Endothelial cell of umbilical vein (primary cell): Measurements from ENCODE around the gene ZNF697. TPM values are rescaled to one million over a fixed set of nuclear protein-coding genes. Genes with fewer than 3 reads are reported as not detected.

ENCODE experiments used
- BruUV-seq: library from RNA; stranded (reverse); fragments of 400-500 nt; replicated peaks from 2 replicates; lab custom pipeline; 2021; lab: Mats Ljungman, UMichigan
- CTCF ChIA-PET: fragments of 300-600, 350-600 bp; sonication (Branson Sonifier 250); formaldehyde crosslinking; loops from one replicate; lab custom pipeline; 2021; ENCODE audit warnings: antibody characterized with exemption, inconsistent platforms; lab: Charles Lee
- POLR2A ChIA-PET: fragments of 300-600, 350-600 bp; sonication (Branson Sonifier 250); formaldehyde crosslinking; loops from one replicate; lab custom pipeline; 2021; ENCODE audit warnings: antibody characterized with exemption, inconsistent platforms; lab: Charles Lee
- DNase-seq: peaks from one replicate; pipeline ENCODE4 v3.0.0-alpha.2; 2011; ENCODE audit warnings: low read depth, low spot score
- FAIRE-seq: peaks from 2 replicates; lab custom pipeline; 2011; peaks lifted over from hg19 to GRCh38; lab: Jason Lieb, UNC
- H2AFZ ChIP-seq: 2 replicates; pipeline ENCODE4 v1.6.0; 2012; ENCODE audit warnings: low read depth, low read length, control low read depth, inconsistent platforms
- H3K27ac ChIP-seq: 2 replicates; pipeline ENCODE4 v1.5.1; 2011; ENCODE audit warnings: low read depth, mild to moderate bottlenecking, control low read depth, low read length, moderate library complexity; ENCODE audit not compliant: insufficient read depth
- H3K27me3 ChIP-seq, 2 experiments: 2 replicates each; pipeline versions ENCODE4 v1.6.0 to v1.6.1; 2011; ENCODE audit warnings: low read length in 2 of 2, mixed read lengths in 1 of 2; ENCODE audit not compliant: control insufficient read depth in 2 of 2, insufficient read depth in 2 of 2
- H3K36me3 ChIP-seq, 2 experiments: 2 replicates in 1 of 2; 3 replicates in 1 of 2; pipeline ENCODE4 v1.5.1; 2011; ENCODE audit warnings: low read length in 2 of 2, mild to moderate bottlenecking in 1 of 2, moderate library complexity in 1 of 2; ENCODE audit not compliant: control insufficient read depth in 2 of 2, insufficient read depth in 2 of 2; ENCODE audit errors: extremely low read depth in 1 of 2
- H3K4me1 ChIP-seq: 3 replicates; pipeline ENCODE4 v1.5.1; 2011; ENCODE audit warnings: mild to moderate bottlenecking, low read length; ENCODE audit not compliant: control insufficient read depth, insufficient read depth; ENCODE audit errors: extremely low read depth
- H3K4me2 ChIP-seq: 2 replicates; pipeline ENCODE4 v1.6.1; 2011; ENCODE audit warnings: low read length, control low read depth, mixed read lengths; ENCODE audit not compliant: insufficient read depth
- H3K4me3 ChIP-seq, 3 experiments: fragments of 200-600 bp in 1 of 3; sonication (generic), shearing (Covaris generic) in 1 of 3; replicated peaks in 1 of 3; 2 replicates each; pipeline ENCODE4 v1.5.1; 2011 to 2016; ENCODE audit warnings: control low read depth in 3 of 3, low read length in 3 of 3, mild to moderate bottlenecking in 2 of 3, inconsistent platforms in 1 of 3, low read depth in 1 of 3, moderate library complexity in 1 of 3; ENCODE audit not compliant: insufficient read depth in 1 of 3
- H3K79me2 ChIP-seq: 2 replicates; pipeline ENCODE4 v1.6.0; 2012; ENCODE audit warnings: low read length, inconsistent platforms; ENCODE audit not compliant: control insufficient read depth, insufficient read depth
- H3K9ac ChIP-seq: replicated peaks from 2 replicates; pipeline ENCODE3; 2011; ENCODE audit warnings: low read length, control low read depth; ENCODE audit not compliant: insufficient read depth; ENCODE audit errors: extremely low read depth
- H3K9me1 ChIP-seq: replicated peaks from 3 replicates; pipeline ENCODE4 v1.6.0; 2011; ENCODE audit warnings: mild to moderate bottlenecking, low read length; ENCODE audit not compliant: control insufficient read depth, insufficient read depth; ENCODE audit errors: extremely low read depth
- H3K9me3 ChIP-seq: replicated peaks from 2 replicates; pipeline ENCODE4 v1.5.1; 2012; ENCODE audit warnings: low read length, inconsistent platforms; ENCODE audit not compliant: control insufficient read depth, insufficient read depth
- H4K20me1 ChIP-seq: replicated peaks from 2 replicates; pipeline ENCODE3; 2011; ENCODE audit warnings: mild to moderate bottlenecking, low read length; ENCODE audit not compliant: control insufficient read depth, insufficient read depth; ENCODE audit errors: extremely low read depth
- EZH2 ChIP-seq: IDR thresholded peaks from 2 replicates; pipeline ENCODE4 v1.6.1; 2012; ENCODE audit warnings: borderline replicate concordance, low read depth, mild to moderate bottlenecking, moderate library complexity, low read length, inconsistent platforms; ENCODE audit not compliant: severe bottlenecking
- FOS ChIP-seq: IDR thresholded peaks from 2 replicates; pipeline ENCODE4 v1.6.1; 2011; ENCODE audit warnings: mild to moderate bottlenecking, low read length, moderate library complexity, borderline replicate concordance; ENCODE audit not compliant: insufficient read depth
- GATA2 ChIP-seq: IDR thresholded peaks from 2 replicates; pipeline ENCODE4 v1.7.0; 2011; ENCODE audit warnings: low read depth, mild to moderate bottlenecking, moderate library complexity, mixed read lengths, low read length; ENCODE audit not compliant: insufficient read length, insufficient read depth
- JUN ChIP-seq: IDR thresholded peaks from 2 replicates; pipeline ENCODE4 v1.6.1; 2011; ENCODE audit warnings: borderline replicate concordance, low read depth; ENCODE audit not compliant: insufficient read length, insufficient read depth
- MAX ChIP-seq: IDR thresholded peaks from 2 replicates; pipeline ENCODE4 v1.6.1; 2011; ENCODE audit not compliant: insufficient read depth, insufficient read length
- MYC ChIP-seq: IDR thresholded peaks from one replicate; pipeline ENCODE4 v1.6.1; 2011; ENCODE audit warnings: mild to moderate bottlenecking, low read depth, low read length
- POLR2A ChIP-seq: IDR thresholded peaks from 2 replicates; pipeline ENCODE4 v1.6.1; 2012; ENCODE audit warnings: low read depth, mild to moderate bottlenecking, control low read depth, low read length
- POLR2AphosphoS5 ChIP-seq: IDR thresholded peaks from 2 replicates; pipeline ENCODE4 v1.6.1; 2012; ENCODE audit warnings: low read depth, mild to moderate bottlenecking, control low read depth, low read length, moderate library complexity; ENCODE audit not compliant: insufficient read depth
- dilution Hi-C: fragments of 300-500 bp; cut with MboI; formaldehyde crosslinking; loops from one replicate; pipeline ENCODE4 v1.15.0; 2019; ENCODE audit warnings: low sequenced_read_pairs; ENCODE audit not compliant: extremely low pct_ligation_motif_present
- intact Hi-C: fragments of 100-400 bp; cut with micrococcal nuclease; formaldehyde crosslinking; loops from one replicate; pipeline ENCODE4 v1.10.0; 2022
- polyA plus RNA-seq, 4 experiments: library from polyadenylated mRNA; depleted of rRNA in 3 of 4; stranded (reverse) in 3 of 4; unstranded in 1 of 4; fragments of >200 nt; gene quantifications; 2 replicates each; pipeline versions ENCODE4 v1.2.1 to v1.2.3, GENCODE V29; 2011 to 2012; ENCODE audit warnings: missing spikeins in 1 of 4
- total RNA-seq: library from RNA; stranded (reverse); gene quantifications from 2 replicates; pipeline ENCODE4 v1.2.3, GENCODE V29; 2021
- TF ChIP-seq, protein P1 (sequence below), 2 donors: IDR thresholded peaks; 1 replicate in 1 of 2; 2 replicates in 1 of 2; pipeline ENCODE4 v1.5.1; 2011; ENCODE audit warnings: low read length in 2 of 2, mild to moderate bottlenecking in 2 of 2, moderate library complexity in 2 of 2, control low read depth in 1 of 2, inconsistent platforms in 1 of 2, low read depth in 1 of 2; ENCODE audit not compliant: insufficient read depth in 1 of 2; ENCODE audit errors: extremely low read depth in 1 of 2

The ZNF697 gene
- total and polyA plus RNA-seq, 2 donors (not counting 3 experiments of a cell fraction or from before 2014, with no cell fraction given): 6.2 to 14.1 TPM

- POLR2A ChIA-PET: no interaction called here
- Histone ChIP-seq H3K79me2 (no peaks in the 10 kb centered on the region), H4K20me1 (no peaks in the 10 kb centered on the region), H3K27me3 (peaks cover 11 to 15% of the 10 kb centered on the region in 2 experiments), H3K4me1 (no peaks in the 10 kb centered on the region), H3K27ac (no peak overlapping the region), H3K9ac (no peak overlapping the region), H3K9me1 (no peaks in the 10 kb centered on the region), H3K9me3 (no peaks in the 10 kb centered on the region), H3K4me3 (no peak overlapping the region), H2AFZ (no peak overlapping the region), H3K4me2 (no peak overlapping the region), H3K36me3 (no peaks in the 10 kb centered on the region)
- CTCF ChIA-PET: no interaction called here
- no TSS peak for BruUV-seq
- intact Hi-C loops: no loop called here
- no peak for TF ChIP-seq FOS
- TF ChIP-seq JUN: no peak
- TF ChIP-seq, protein P1, sequence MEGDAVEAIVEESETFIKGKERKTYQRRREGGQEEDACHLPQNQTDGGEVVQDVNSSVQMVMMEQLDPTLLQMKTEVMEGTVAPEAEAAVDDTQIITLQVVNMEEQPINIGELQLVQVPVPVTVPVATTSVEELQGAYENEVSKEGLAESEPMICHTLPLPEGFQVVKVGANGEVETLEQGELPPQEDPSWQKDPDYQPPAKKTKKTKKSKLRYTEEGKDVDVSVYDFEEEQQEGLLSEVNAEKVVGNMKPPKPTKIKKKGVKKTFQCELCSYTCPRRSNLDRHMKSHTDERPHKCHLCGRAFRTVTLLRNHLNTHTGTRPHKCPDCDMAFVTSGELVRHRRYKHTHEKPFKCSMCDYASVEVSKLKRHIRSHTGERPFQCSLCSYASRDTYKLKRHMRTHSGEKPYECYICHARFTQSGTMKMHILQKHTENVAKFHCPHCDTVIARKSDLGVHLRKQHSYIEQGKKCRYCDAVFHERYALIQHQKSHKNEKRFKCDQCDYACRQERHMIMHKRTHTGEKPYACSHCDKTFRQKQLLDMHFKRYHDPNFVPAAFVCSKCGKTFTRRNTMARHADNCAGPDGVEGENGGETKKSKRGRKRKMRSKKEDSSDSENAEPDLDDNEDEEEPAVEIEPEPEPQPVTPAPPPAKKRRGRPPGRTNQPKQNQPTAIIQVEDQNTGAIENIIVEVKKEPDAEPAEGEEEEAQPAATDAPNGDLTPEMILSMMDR (IDR thresholded peaks at IDR 0.05; ENCODE audit: extremely low read depth in 1 of 2, insufficient read depth in 1 of 2, low read depth in 1 of 2, low read length in 2 of 2): no peak
- TF ChIP-seq MAX: no peak
- TF ChIP-seq POLR2A: no peak
- no peak for TF ChIP-seq MYC
- TF ChIP-seq EZH2: no peak
- no peak for TF ChIP-seq GATA2
- no peak for TF ChIP-seq POLR2AphosphoS5
- dilution Hi-C loops: no loop called here
- no peak for FAIRE-seq
- DNase-seq: no peak
Observed at GRCh38 chr1:119590393-119590792, 57.7 kb downstream of the ZNF697 start.
